GM21423 (cell line): ENCODE data around the gene SCFD2.

Source experiments
- ATAC-seq: cut with Tn5 transposase; IDR thresholded peaks from one replicate; pipeline ENCODE4 v1.9.1; 2021; ENCODE audit warnings: mild to moderate bottlenecking, moderate library complexity; ENCODE audit not compliant: unreplicated experiment

The SCFD2 gene

DNA sequence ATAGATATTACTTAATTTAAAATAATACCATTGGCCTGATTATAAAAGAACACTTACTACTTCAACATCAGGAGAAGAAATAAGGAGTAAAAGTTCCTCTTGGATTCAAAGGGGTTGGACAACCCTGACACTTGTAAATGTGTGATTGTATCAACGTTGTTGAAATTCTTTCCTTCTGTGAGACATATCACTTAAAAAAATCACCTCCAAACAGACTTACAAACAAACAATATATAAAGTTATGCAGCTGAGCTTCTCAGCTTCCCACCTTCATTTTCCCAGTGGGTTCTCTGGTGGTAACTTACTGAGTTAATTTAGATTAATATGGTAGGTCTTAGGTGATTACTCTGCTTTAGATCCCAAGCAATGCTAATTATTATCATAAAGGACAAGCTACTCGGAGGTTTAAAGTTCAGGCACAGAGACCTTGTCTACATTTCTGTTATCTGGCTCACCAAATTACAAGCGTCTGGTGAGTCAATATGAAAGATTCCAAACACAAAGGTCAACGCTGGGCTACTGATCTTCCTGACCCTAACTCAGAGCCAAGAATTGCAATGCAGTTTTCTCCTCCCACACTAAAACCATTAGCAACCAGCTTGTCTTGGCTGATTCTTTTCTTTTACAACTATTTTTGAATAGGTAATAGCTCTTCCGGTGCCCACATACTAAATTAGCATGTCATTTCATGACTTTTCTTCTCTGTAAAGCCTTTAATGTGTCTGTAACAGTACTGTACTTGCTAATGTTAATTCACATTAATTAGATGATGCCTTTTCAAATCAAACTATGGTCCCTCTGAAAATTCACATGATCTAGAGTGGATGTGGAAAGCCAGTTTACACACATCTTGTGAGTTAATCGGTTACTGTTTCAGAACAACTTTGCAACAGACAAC lies 346.1 kb downstream of the SCFD2 start:
- no peak for ATAC-seq

DNA sequence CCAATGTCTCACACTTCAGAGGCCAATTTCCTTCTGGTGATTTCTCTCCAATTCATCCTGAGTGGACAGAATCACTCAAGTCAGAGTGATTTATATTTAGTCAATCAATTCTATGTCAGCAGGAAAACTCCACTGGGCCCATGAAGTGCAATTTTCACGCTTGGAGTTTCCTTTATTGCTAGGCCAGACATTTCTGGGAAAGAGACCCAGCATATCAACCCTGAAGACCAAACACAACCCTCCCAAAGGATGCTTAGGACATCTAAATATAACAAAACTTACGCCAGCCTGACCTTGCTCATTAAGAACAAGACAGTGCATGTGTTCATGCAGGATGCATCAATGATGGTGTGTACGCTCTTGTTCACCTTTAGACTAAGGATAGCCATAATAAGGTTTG lies 347.4 kb downstream of the SCFD2 start:
- no peak for ATAC-seq

DNA sequence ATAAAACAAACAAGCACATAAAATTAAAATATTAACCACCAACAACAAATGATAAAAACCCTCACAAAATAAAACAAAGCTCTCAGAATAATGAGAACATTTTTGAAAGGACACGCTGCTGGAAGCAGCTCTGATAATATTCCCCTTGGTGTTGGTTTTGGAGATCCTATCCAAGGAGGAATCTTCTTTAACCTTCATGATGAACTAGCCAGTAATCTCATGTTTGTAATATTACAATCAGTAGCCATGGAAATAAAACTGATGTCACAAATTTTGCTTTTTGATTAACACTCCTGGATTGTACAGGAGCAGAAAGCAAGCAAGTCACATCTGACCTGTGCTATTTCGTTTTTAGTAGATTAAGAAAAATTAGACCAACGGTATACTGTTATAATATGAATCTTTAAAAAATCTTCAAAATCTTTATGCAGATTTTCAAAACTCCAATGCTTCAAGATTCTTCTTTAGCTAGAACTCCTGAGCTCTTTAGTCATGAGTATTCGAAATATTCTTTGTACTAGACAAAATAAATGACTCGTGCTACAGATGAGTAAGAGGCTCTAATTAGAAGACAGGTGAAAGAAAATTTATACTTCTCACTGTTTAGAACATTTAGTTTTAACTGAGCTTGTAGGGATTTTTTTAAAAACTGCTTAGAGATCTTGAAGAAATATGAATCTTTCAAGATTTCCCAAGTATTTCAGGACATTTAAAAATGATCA lies 349.6 kb downstream of the SCFD2 start:
- no peak for ATAC-seq

DNA sequence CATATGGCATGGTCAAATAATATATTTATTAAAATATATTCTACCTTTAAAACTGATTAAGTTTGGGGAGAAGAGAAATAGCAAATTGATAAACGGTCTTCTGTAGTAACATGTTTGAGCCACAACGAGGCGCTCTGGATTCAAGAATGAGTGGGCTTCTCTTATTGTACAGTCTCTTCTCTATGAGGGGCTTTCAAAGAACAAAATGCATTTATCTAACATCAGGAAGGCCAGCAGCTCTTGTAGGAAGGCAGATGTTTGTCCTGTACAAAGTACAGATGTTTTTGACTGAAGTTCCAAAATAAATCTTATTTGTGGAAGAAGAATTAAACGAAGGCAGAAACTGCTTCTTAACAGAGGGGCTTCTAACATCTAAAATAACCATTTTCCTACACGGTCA lies 350.2 kb downstream of the SCFD2 start:
- no peak for ATAC-seq

DNA sequence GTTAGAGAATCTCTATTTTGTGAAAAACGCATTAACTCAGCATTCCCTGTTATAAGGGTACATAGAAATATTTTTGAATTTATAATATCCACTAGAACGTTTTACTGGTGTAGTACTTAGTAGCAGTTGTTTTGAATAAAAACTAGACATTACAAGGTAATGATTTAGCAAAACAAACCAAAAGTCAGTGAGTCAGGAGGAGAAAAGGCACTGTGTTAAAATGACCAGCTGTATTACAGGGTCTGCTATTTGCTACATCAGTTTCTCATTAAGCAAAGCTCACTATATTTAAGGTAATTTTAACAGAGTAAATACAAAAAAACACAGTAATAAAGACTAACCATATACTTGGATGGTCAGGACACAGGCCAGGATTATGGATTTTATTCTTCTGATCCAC lies 351.0 kb downstream of the SCFD2 start:
- ATAC-seq, result no peak

DNA sequence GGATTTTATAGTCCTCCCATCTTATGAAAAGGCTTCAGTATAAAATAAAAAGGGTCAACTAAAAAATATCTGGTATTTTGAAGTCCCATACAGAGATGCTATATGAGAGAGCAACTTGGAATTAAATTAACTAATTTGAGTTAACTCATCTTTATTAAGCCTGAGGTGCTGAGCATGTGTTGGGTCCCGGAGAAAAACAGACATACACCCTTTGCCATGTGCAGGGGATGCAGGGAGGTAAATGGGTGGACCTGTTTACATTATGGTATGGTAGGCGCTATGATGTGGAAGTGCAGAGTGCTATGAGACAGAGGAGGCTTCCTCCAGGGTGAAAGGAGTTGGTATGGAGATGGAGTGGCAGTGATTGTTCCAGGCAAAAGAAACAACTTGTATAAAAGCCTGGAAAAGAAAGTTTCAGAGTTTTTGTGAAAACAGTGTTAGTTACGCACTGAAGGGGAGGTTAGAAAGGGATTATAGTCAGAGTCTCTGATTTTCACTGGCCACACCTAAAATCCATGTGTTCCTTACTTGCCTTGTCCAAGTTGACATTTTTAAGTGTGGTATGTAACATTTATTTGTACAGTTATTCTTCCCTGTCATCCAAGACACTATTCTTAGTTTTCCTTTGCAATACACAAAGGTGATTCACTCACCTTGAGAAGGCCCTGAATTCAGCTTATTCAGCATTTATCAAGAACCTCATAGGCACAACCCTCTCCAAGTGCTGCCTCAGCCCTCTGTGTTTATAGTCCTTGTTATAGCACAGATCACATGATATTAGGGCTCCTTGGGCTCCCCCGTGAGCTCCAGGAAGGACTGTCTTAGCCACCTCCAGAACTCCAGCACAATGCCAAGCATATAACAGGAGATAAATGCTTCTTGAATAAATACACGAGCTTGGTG lies 351.7 kb downstream of the SCFD2 start:
- ATAC-seq, result no peak

DNA sequence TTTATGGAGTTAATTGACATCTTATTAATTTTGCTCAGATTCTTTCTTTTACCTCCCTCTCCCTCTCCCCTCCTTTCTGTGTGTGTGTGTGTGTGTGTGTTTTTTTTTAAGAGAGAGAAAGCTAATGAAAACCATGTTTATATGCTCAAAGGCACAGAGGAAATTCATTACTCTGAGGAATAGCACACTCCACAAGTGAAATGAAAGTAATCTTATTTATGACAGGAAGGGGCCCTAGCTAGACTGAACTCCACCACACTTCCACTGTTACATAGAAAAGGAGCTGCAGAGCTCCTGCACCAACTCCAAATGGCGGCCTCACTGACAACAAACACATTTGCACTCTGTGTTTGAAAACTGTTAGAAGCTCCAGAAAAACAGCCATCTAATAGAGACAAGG lies 353.1 kb downstream of the SCFD2 start:
- peak; percentile 82 for ATAC-seq

DNA sequence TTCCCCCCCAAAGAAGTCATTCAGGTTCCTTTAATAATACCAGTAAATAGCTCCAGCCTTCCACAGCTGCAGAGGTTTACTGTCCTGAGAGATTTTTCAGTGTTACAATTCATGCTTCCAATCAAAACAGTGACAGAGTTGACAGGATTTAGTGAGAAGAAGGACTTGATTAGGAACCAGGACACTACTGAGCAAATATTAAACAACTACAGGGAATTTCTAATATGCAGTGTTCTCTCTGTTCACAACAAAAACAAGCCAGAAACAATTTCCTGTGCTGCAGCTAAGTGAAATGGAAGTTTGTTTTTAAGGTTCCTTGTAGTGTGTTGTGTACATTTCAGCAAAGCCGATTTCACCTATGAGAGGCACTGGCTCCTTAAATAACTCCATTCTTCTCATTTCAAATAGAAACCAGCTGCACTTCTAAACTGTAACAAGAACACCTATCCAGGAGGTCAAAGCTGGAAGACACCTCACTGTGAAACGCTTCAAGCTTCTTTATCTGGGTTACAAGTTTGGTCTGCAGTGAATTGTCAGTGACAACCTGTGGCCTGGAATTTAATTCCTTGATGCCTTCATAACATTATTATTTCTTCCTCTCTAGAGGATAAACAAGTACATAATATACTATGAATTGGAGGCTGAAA lies 354.5 kb downstream of the SCFD2 start:
- ATAC-seq, result no peak

DNA sequence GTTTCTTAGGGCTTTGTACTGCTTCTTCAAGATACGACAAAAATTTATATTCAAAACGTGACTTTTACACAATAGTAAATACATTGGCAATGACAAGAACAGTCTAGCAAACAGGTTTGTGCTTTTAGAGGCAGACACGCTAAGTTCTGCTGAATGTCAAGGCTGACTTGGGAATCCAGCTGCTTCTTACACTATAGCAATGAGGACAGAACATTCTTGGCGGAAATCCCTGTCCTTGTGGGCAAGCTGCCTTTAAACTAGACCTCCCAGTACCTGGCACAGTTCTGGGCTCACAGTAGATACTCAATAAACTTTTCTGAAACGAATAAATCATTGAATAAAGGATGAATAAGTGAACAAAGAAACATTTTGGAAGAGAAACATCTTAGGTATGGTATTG lies 355.5 kb downstream of the SCFD2 start:
- no peak for ATAC-seq

DNA sequence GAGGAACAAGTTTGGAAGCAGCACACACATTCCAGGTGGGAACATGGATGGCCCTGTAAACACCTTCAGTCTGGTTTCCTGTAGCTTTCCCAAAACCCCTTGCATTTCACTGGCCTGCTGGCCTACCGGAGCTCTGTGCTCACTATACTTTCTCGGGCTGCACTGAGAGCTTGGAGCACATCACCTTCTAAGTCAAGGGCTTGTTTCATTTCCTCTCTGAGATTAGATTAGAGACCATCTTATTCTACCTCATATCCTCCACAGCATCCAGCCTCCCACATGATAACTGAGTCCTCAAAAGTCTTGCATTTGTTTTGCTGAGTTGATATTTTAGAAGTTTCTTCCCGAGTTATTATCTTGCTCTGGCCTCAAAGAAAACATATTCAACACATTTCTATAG lies 356.0 kb downstream of the SCFD2 start:
- ATAC-seq, result no peak

DNA sequence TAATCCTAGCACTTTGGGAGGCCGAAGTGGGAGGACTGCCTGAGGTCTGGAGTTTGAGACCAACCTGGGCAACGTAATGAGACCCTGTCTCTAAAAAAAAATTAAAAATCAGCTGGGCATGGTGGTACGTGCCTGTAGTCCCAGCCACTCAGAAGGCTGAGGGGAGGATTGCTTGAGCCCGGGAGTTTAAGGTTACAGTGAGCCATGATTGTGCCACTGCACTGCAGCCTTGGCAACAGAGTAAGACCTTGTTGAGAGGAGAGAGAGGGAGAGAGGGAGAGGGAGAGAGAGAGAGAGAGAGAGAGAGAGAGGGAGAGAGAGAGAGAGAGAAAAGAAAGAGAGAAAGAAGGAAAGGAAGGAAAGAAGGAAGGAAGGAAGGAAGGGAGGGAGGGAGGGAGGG lies 358.8 kb downstream of the SCFD2 start:
- no peak for ATAC-seq

DNA sequence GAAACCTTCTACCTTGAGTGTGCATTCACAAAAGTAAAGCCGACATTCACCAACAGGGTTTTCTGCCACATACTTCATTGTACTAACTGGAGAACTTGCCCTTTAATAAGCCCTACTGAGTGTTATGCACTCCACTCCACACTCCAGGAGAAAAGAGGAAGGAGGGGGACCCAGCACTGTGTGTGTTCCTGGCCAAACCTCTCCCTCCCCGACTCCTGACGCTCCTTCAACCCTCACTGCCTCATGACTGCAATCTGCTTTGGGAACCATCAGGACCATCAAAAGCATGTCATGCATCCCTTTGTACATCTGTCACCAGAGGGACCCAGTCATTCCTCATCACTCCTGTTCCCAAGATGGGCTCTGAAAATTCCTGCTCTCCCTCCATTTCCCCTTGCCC lies 360.1 kb downstream of the SCFD2 start:
- ATAC-seq, result no peak

DNA sequence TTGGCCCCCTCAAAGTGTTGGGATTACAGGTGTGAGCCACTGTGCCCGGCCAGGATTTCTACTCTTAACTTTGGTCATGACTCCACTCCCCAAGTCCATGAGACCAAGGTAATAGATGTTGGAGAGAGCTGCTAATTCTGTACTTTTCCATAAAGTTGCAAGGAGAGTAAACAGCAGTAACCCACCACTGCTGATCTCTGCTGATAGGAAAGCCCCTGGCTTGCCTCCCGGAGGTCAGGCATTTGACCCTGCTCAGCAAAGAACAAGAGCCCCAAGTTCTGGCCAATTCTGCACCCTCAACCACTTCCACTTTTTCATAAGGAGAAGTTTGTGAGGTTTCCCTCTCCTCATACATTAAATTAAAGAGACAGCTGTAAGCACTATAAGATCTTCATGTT lies 360.7 kb downstream of the SCFD2 start:
- no peak for ATAC-seq

DNA sequence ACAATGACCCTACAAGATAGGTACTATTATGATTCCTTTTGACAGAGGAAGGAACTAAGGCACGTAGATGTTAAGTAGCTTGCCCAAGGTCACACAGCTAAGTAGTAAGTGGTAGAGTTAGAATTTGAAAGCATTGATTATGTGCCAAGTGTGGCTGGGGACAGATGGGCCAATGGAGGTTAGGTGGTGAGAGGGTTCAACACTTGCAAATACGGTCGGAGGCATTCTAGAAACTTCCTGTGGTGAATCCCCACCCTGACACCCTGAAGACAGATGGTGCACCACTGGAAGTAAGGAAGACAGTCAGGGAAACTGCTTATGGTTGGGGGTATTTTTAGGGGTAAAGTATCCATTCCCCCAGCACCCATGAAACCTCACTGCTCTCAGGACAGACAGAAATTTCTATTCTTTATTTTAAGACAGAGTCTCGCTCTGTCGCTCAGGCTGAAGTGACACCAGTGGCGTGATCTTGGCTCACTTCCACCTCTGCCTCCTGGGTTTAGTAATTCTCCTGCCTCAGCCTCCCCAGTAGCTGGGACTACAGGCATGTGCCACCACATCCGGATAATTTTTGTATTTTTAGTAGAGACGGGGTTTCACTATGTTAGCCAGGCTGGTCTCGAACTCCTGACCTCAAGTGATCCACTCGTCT lies 361.2 kb downstream of the SCFD2 start:
- peak; percentile 33 for ATAC-seq

DNA sequence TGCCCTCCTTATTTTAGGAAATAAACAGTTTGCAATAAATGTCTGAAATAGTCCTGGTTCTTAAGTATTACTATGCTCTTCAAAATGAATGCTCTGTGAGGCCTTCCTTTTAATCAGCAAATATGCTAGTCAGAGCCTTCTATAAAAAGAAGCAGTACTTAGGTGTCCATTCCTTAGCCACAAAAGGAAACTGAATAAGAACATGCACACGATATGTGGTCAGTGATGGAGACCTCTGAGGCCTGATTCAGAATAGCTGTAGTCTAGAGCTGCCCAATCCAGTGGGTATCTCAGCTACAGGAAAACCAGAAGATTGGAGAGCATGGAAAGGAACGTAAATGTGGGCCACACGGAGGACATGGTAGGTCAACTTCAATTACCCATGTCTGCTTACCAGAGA lies 361.9 kb downstream of the SCFD2 start:
- ATAC-seq, result no peak

DNA sequence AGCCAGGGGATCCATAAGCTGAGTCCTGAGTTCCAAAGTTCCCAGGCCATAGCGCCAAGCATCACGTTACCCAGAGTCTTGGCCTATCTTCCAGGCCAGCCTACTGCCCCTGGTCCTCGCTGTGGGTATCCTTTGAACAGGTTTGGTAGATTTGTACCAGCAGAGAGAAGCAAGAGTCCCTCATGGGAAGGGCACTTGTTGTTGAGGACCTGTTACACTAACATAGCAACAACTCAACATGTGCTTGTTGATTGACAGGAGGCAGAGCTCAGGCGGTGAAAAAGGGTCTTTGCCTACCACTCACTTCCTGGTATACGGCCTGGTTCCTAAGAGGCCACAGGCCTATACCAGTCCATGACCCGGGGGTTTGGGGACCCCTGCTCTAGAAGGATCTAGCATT lies 365.3 kb downstream of the SCFD2 start:
- ATAC-seq, result no peak

DNA sequence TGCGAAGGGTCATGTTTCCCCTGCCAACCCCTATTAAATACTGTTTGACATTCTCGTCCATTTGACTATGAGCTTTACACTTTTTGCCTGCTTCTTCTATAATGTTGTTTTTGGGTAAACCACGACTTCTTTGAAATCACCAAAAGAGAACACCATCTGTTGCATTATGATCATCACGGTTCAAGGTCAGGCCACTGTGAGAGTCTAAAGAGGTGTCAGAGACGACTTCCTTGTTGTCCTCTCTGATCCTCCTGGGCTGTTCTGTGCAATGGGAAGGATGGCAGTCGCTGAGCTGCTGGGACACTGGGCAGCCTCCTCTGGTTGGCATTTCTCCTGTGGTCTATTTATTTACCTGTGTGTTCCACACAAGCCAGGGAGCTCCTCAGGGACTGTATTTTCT lies 366.2 kb downstream of the SCFD2 start:
- no peak for ATAC-seq

DNA sequence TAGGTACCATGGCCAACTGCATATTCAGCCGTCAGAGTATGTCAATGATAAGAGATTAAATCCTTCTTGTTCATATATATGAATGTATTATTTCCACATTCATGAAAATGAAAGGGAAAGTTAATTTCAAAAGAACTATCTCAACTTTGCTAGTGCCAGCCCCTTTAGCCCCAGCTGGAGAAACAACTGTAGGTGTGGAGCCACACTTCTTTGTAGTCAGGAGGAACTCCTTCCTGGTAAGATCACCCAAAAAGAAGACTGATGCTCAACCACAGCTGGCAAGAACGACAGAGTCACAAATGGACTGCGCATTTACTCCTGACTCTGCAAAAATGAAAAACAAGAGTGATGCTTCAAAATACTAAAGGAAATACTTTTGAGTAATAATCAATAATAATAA lies 367.4 kb downstream of the SCFD2 start:
- no peak for ATAC-seq

DNA sequence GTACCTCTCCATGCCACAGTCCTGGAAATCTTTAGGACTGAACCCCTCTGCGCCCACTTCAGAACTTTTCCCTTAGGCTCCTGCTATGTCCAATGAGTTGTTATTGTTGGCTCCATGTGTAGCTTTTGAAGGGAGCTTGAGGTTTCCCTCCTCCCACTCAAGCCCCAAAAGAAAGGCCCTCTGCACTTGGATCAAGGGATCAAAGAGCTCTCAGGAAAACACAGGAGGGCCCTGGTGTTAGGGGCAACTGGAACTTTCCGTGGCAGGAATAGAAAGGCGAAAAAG lies 368.8 kb downstream of the SCFD2 start:
- ATAC-seq, result no peak

DNA sequence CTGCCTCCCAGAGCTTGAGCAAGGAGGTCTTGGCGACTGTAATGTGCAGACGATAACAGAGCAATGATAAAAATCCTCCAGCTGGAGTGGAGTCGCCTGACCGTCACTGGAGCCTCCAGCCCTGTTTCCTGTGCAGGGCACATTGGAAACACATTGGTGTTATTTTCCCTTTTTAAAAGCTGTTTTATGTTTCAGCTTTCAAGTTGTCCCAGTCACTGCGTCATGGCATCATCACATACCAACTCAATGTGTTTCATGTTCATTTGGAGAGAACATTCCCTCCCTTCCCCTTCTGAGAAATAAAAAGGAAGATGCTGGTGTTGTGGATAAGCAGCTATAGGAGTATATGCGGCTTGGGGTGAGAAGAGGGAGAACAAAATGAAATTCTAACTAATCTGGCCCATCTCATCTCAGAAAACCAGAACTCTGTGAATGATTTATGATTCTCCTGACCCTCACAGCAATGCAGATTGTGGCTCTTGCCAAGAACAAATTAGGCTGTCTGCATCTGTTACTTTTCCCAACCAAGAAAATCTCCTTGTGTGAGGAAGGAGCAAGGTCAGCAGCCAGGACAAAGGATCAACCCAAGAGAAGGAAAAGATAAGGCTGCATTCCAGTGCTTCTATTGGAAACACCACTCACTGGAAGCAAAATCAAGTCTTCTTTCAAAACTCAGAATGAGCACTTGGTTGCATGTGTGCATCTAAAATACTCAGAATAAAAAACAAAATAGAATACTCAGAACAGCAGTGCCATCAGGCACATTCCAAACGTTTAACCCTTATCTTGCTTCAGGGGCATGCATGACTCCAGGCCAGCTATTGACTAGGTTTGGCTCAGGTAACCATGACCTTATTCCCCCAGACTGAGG lies 369.4 kb downstream of the SCFD2 start:
- ATAC-seq, result no peak
